Mesodermal cell (in vitro differentiated cells): ENCODE data around the gene UIMC1.

Source experiments
- H3K27ac ChIP-seq: 2 replicates; pipeline ENCODE4 v1.7.0; 2013; ENCODE audit warnings: mild to moderate bottlenecking, low read depth, low read length, moderate library complexity; ENCODE audit not compliant: severe bottlenecking
- H3K36me3 ChIP-seq: 2 replicates; pipeline ENCODE4 v1.7.1; 2013; ENCODE audit warnings: mild to moderate bottlenecking, low read length, moderate library complexity; ENCODE audit not compliant: control insufficient read depth, insufficient read depth
- H3K4me1 ChIP-seq: one replicate; pipeline ENCODE4 v1.7.1; 2013; ENCODE audit warnings: mild to moderate bottlenecking, low read length; ENCODE audit not compliant: insufficient read depth, control insufficient read depth, poor library complexity, severe bottlenecking
- H3K4me3 ChIP-seq: 2 replicates; pipeline ENCODE4 v1.7.0; 2013; ENCODE audit warnings: low read length, control low read depth, mild to moderate bottlenecking; ENCODE audit not compliant: insufficient read depth, poor library complexity, severe bottlenecking; ENCODE audit errors: extremely low read depth
- H3K9me3 ChIP-seq: 2 replicates; pipeline ENCODE4 v1.7.1; 2013; ENCODE audit warnings: mild to moderate bottlenecking, low read length, moderate library complexity; ENCODE audit not compliant: control insufficient read depth
- WGBS, 2 experiments: methylation state at CpG; one replicate each; pipeline ENCODE4 v1.1.5; 2013; ENCODE audit warnings: missing lambda C conversion rate in 2 of 2; ENCODE audit not compliant: insufficient coverage in 2 of 2; 5-methylcytosine and 5-hydroxymethylcytosine counted together

UIMC1 gene

GRCh38 chr5:177035976-177036375, 29.4 kb upstream of the UIMC1 start:
- H3K27ac ChIP-seq: no peak overlapping the region
- H3K36me3 ChIP-seq: peaks cover 49% of the 10 kb centered on the region
- H3K4me1 ChIP-seq: peaks cover 3% of the 10 kb centered on the region
- H3K9me3 ChIP-seq: no peaks in the 10 kb centered on the region
- no peak overlapping the region for H3K4me3 ChIP-seq
- 20 to 27% methylated on average over 1 of the region's 1 CpG for WGBS, 2 experiments

- Histone ChIP-seq H3K36me3 (peaks cover 46% of the 10 kb centered on the region), H3K4me1 (no peaks in the 10 kb centered on the region), H3K27ac (no peak overlapping the region), H3K4me3 (no peak overlapping the region), H3K9me3 (no peaks in the 10 kb centered on the region)
- 89 to 97% methylated on average over 6 of the region's 6 CpGs for WGBS, 2 experiments
Observed at GRCh38 chr5:177029498-177029897, 22.9 kb upstream of the UIMC1 start.

- no peaks in the 10 kb centered on the region for H3K9me3 ChIP-seq
- H3K36me3 ChIP-seq: peaks cover 40% of the 10 kb centered on the region
- no CpG with 5 or more reads among the region's 2 CpGs for WGBS, 2 experiments
- H3K4me3 ChIP-seq: no peak overlapping the region
- H3K27ac ChIP-seq: no peak overlapping the region
- no peaks in the 10 kb centered on the region for H3K4me1 ChIP-seq
Observed at GRCh38 chr5:177027665-177028064, 21.1 kb upstream of the UIMC1 start.

- no peaks in the 10 kb centered on the region for H3K4me1 ChIP-seq
- H3K36me3 ChIP-seq: peaks cover 27% of the 10 kb centered on the region
- no peak overlapping the region for H3K27ac ChIP-seq
- no peaks in the 10 kb centered on the region for H3K9me3 ChIP-seq
- no peak overlapping the region for H3K4me3 ChIP-seq
- WGBS, 2 experiments: 80 to 100% methylated on average over 1 to 2 of the region's 3 CpGs
Observed at GRCh38 chr5:177025101-177025601, 18.6 kb upstream of the UIMC1 start.

- Histone ChIP-seq H3K27ac (no peak overlapping the region), H3K4me1 (no peaks in the 10 kb centered on the region), H3K9me3 (no peaks in the 10 kb centered on the region), H3K4me3 (no peak overlapping the region), H3K36me3 (peaks cover 24% of the 10 kb centered on the region)
- WGBS, 2 experiments: 100% methylated on average over 1 of the region's 1 CpG; no CpG with 5 or more reads in 1 of the 2 experiments
Observed at GRCh38 chr5:177024559-177024958, 18.0 kb upstream of the UIMC1 start.

GRCh38 chr5:177023303-177023664, 16.7 kb upstream of the UIMC1 start:
- Histone ChIP-seq H3K27ac (peak overlapping the region; percentile 72), H3K4me1 (no peaks in the 10 kb centered on the region), H3K36me3 (peaks cover 15% of the 10 kb centered on the region), H3K4me3 (peak overlapping the region; percentile 84), H3K9me3 (no peaks in the 10 kb centered on the region)
- WGBS, 2 experiments: 37 to 47% methylated on average over 5 of the region's 6 CpGs

GRCh38 chr5:177022386-177023302, 16.1 kb upstream of the UIMC1 start, which contains the start of gene ZNF346:
ZNF346 (plus strand) TSS chr5:177022696; CDS start chr5:177022739, 43 bp downstream.
- Histone ChIP-seq H3K36me3 (peaks cover 14% of the 10 kb centered on the region), H3K4me1 (no peaks in the 10 kb centered on the region), H3K27ac (peak within 1 kb of the TSS; percentile 72), H3K9me3 (no peaks in the 10 kb centered on the region), H3K4me3 (peak within 1 kb of the TSS; percentile 84)
- whole genome bisulfite sequencing, 2 experiments: 1 to 3% methylated on average over 38 to 74 of the region's 77 CpGs

GRCh38 chr5:177020033-177020432, 13.5 kb upstream of the UIMC1 start:
- H3K36me3 ChIP-seq: peaks cover 9% of the 10 kb centered on the region
- WGBS, 2 experiments: 82 to 100% methylated on average over 1 to 2 of the region's 2 CpGs

GRCh38 chr5:177018341-177018740, 11.8 kb upstream of the UIMC1 start:
- Histone ChIP-seq H3K4me1 (no peaks in the 10 kb centered on the region), H3K9me3 (no peaks in the 10 kb centered on the region), H3K4me3 (no peak overlapping the region), H3K36me3 (no peaks in the 10 kb centered on the region), H3K27ac (no peak overlapping the region)
- WGBS, 2 experiments: 100% methylated on average over 1 of the region's 2 CpGs; no CpG with 5 or more reads in 1 of the 2 experiments

More at GRCh38 chr5:177020033-177020432, 13.5 kb upstream of the UIMC1 start:
- H3K4me1 ChIP-seq: no peaks in the 10 kb centered on the region
- H3K4me3 ChIP-seq: no peak overlapping the region
- H3K9me3 ChIP-seq: no peaks in the 10 kb centered on the region
- no peak overlapping the region for H3K27ac ChIP-seq

- Histone ChIP-seq H3K4me1 (no peaks in the 10 kb centered on the region), H3K36me3 (no peaks in the 10 kb centered on the region), H3K27ac (no peak overlapping the region), H3K9me3 (no peaks in the 10 kb centered on the region), H3K4me3 (no peak overlapping the region)
- WGBS, 2 experiments: 88 to 90% methylated on average over 2 of the region's 4 CpGs
Observed at GRCh38 chr5:177015156-177015555, 8.6 kb upstream of the UIMC1 start.

GRCh38 chr5:177010153-177010552, 3.6 kb upstream of the UIMC1 start:
- no peak overlapping the region for H3K27ac ChIP-seq
- WGBS, 2 experiments: 100% methylated on average over 1 of the region's 4 CpGs; no CpG with 5 or more reads in 1 of the 2 experiments
- H3K36me3 ChIP-seq: peaks cover under 1% of the 10 kb centered on the region
- no peaks in the 10 kb centered on the region for H3K4me1 ChIP-seq
- H3K4me3 ChIP-seq: no peak overlapping the region
- no peaks in the 10 kb centered on the region for H3K9me3 ChIP-seq
